GM19239 (cell line): ENCODE data around the gene GPC6.
"Not testable (repeated sequence)": the region's sequence is repeated elsewhere in the genome, so short reads cannot be mapped to it uniquely, and the experiment has no call there.

Experiments
- DNase-seq: peaks from one replicate; pipeline ENCODE4 v3.0.0; 2011; ENCODE audit warnings: low spot score; ENCODE audit not compliant: insufficient read length
- FAIRE-seq: peaks from 2 replicates; lab custom pipeline; 2011; peaks lifted over from hg19 to GRCh38; lab: Jason Lieb, UNC

The GPC6 gene

DNA sequence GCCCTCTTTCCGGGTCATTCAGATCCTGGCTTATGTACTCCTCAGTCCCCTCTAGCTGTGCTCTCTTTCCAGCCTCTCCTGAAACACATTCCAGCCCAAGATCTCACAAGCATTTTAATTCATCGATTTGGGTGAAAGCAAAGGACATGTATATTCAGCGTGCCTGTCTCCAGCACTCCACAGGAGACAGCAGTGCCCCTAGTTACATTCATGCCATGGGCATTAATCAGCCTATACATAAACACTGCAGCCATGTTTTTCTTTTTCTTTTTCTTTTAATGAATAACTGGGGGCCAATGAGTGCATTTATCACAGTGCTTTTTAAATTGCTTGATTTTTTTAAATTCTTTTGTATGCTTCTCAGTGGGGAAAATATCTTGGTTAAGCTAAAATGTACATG, 1053.7 kb downstream of the GPC6 start:
- no peak for DNase-seq
- no peak for FAIRE-seq

- DNase-seq (no peak), FAIRE-seq (no peak)
Measured at GRCh38 chr13:94280845-94281244, 1054.2 kb downstream of the GPC6 start.

DNA sequence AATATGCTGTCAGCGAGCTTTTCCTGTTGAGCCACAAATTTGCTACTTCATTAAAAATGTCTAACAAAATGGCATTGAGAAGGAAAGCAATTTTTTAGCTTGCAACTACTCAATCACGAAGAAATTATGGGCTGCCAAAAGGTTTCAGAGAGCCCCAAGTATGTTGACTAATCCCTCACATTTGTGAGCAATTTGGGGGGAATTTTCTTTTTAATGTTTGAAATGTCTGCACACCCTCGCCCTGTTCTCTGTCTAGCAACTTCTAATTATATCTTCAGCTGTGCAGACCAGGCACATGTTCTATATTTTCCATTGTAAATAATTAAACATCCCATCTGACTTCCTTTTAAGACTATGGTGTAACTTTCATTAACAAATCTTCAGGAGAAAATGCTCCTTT, 1060.0 kb downstream of the GPC6 start:
- FAIRE-seq (no peak), DNase-seq (no peak)

DNA sequence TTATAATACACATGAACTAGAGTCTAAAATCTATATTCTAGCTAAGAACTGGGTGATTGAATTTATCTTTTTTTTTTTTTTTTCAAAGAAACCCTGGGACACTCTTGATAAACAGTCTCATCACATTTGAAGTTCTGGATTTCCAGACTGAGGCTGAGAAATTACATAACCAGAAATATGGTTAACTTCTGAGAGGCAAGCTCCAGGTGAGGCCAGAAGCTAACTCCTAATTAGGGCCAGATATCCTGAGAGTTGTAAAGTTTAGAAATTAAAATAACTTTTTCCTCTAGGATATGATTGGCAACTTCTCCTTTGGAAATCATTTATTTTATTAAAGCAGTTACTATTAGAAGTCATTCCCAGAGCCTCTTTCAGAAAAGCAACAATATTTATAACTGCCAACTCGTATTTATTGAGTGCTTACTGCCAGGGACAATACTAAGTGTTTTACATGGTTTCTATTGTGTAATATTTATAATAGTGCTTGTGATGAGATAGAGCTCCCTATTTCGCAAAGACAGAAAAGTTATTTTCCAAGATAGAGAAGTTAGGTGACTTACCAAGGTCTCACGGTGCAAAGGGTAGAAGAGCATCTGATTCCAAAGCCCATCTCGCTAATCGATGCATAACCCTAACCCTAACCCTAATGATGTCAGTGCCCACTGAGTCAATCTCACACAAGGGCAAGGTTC, 1065.2 kb downstream of the GPC6 start:
- DNase-seq (no peak), FAIRE-seq (no peak)

GRCh38 chr13:94292323-94292640, 1065.7 kb downstream of the GPC6 start:
- DNase-seq (no peak), FAIRE-seq (no peak)

DNA sequence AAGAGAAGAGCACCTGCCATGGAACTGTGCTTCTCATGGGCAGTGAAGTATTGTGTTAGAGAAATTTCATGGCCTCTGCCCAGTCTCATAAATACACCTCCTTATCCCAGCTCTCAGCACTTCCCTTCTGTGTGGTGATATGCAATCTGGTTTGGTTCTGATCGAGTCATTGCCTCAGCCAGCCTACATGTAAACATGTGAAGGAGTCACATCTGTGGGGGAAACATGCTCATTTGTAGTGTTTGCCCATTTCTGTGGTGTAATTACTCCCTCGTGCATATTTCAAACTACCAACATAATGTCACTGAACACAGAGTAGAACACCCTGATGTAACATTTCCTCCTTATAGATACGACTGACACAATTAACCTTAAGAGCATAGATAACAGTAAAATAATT, 1069.9 kb downstream of the GPC6 start:
- FAIRE-seq (no peak), DNase-seq (no peak)

GRCh38 chr13:94298346-94298745, 1071.7 kb downstream of the GPC6 start:
- no peak for DNase-seq
- FAIRE-seq: no peak

GRCh38 chr13:94300401-94300800, 1073.8 kb downstream of the GPC6 start:
- FAIRE-seq: no peak

DNA sequence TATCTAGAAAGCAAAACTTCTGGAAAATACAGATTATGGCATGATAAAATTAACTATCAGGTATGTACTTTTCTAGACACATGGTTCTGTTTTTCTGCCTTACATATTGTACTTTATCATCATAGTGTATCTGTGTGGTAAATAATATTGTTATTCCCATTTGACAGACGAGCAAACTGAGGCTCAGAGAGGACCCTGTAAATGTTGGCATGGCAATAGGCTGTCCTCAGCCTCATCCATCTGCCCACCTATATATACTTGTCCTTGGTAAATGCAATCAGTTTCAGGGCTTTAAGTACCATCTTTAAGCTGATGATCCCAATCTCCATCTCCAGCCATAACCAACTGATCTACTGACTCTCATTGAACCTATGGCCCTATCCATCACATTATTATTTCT, 1074.9 kb downstream of the GPC6 start:
- DNase-seq: no peak
- no peak for FAIRE-seq

More at GRCh38 chr13:94300401-94300800, 1073.8 kb downstream of the GPC6 start:
- DNase-seq: no peak

- not testable (repeated sequence) for DNase-seq, FAIRE-seq
Measured at GRCh38 chr13:94302847-94303565, 1076.4 kb downstream of the GPC6 start.

DNA sequence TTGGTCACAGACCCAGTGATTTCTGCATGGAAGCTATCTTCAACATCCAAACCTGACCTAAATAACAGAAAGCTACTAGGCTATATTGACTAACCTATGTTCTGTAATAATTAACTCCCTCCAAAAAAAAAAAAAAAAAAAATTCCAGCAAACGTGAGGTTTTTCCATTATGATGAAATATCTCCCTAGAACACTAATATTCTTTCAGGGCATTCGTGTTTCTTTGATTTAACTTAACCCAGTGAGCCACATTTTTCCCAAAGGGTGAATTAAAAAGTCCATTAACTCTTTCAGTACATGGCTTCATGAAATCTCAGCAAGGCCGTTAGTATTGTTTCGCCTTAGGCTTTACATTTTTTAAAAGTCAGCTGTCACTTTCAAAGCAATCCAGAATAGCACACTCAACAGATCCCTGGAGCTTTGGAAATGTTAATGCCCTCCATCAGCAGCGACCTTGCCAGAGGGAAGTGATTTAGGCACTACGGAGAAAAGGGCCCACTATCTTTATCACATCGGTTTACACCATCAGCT, 1077.1 kb downstream of the GPC6 start:
- DNase-seq (no peak), FAIRE-seq (no peak)

GRCh38 chr13:94305033-94305432, 1078.4 kb downstream of the GPC6 start:
- FAIRE-seq (no peak), DNase-seq (no peak)

- no peak for DNase-seq
- FAIRE-seq: no peak
Measured at GRCh38 chr13:94305463-94305862, 1078.9 kb downstream of the GPC6 start.

GRCh38 chr13:94305934-94306333, 1079.3 kb downstream of the GPC6 start:
- FAIRE-seq (no peak), DNase-seq (no peak)

GRCh38 chr13:94308832-94309231, 1082.2 kb downstream of the GPC6 start:
- no peak for DNase-seq
- no peak for FAIRE-seq

DNA sequence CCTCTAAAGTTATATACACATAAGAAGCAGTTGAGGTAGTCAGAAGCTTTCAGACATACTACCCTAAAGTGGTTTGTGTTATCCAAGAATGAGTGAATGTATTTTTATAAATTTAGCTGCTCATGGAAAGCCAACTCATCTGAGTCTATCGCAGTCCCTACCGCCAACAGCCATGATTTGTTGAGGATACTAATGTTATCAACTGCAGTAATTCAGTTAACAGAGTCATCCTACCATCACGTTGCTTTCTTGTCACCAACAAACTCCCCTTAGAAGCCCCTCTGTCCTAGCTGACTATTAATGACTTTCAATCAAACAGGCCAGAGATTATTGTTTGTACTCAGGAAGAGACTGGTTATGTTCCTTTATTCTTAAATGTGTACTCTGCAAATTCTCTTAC, 1083.0 kb downstream of the GPC6 start:
- DNase-seq: no peak
- no peak for FAIRE-seq

- DNase-seq (no peak), FAIRE-seq (no peak)
Measured at GRCh38 chr13:94309997-94310855, 1083.6 kb downstream of the GPC6 start.

DNA sequence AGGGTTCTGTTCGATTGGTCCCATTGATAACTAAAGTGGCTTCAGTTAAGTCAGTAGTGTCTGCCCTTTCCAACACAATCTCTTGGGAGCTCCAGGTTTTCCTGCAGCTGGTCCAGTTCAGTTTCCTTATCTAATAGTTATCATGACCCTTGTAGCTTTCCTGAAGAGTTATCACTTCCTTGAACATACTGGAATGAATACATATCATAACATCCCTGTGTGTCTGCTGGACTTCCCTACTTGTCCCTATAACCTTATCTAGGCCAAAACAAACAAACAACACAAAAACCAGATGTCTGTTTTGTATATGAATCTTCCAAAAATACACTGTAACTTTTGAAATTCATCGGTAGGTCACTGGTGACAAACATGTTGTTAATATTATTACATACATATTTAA, 1085.3 kb downstream of the GPC6 start:
- DNase-seq (no peak), FAIRE-seq (no peak)

GRCh38 chr13:94312511-94313216, 1086.1 kb downstream of the GPC6 start:
- DNase-seq (no peak), FAIRE-seq (no peak)

- FAIRE-seq (no peak), DNase-seq (no peak)
Measured at GRCh38 chr13:94313321-94313910, 1086.8 kb downstream of the GPC6 start.
